ENCODE measurements around the gene NPTX1.

The NPTX1 gene, protein sequence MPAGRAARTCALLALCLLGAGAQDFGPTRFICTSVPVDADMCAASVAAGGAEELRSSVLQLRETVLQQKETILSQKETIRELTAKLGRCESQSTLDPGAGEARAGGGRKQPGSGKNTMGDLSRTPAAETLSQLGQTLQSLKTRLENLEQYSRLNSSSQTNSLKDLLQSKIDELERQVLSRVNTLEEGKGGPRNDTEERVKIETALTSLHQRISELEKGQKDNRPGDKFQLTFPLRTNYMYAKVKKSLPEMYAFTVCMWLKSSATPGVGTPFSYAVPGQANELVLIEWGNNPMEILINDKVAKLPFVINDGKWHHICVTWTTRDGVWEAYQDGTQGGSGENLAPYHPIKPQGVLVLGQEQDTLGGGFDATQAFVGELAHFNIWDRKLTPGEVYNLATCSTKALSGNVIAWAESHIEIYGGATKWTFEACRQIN

DNA sequence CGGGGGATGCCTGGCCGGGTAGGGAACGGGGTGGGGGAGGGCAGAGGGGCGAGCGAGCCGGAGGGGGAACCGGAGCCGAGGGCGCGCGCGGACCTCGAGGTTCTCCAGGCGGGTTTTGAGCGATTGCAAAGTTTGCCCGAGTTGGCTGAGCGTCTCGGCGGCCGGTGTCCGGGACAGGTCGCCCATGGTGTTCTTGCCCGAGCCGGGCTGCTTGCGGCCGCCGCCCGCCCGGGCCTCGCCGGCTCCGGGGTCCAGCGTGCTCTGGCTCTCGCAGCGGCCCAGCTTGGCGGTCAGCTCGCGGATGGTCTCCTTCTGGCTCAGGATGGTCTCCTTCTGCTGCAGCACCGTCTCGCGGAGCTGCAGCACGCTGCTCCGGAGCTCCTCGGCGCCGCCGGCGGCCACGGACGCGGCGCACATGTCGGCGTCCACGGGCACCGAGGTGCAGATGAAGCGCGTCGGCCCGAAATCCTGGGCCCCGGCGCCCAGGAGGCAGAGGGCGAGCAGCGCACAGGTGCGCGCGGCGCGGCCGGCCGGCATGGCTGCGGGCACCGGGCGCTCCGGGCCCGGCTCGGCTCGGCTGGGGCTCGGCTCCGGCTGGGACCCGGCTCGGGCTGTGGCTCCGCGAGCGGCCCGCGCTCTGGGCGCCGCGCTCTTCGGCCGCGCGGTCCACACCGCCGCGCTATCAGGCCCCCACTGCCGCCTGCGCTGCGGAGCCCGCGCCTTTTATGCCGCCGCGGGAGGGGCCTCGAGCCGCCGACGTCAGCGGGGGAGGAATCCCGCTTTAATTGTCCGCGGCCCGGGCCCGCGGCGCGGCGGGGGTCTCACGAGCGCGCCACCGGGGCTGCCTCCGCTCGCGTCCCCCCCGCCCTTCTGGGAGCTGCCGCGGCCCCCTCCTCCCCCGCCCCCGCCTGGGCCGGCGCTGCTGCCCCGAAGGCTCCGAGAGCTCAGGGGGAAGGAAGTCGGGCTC lies at the start of gene NPTX1:
TSS of gene NPTX1 (minus strand) at position 698 of the 967 bp plus-strand sequence. CDS start at position 537, 161 bp downstream.
- TF ChIP-seq POLR2A (IDR thresholded peaks at IDR 0.05; ENCODE audit: extremely low read depth, insufficient read length) (no peak), MYC (IDR thresholded peaks at IDR 0.05; ENCODE audit: low read depth, low read length) (no peak)
- TF ChIP-seq, protein P1, sequence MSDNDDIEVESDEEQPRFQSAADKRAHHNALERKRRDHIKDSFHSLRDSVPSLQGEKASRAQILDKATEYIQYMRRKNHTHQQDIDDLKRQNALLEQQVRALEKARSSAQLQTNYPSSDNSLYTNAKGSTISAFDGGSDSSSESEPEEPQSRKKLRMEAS (IDR thresholded peaks at IDR 0.05; ENCODE audit: low read depth, low read length): no peak
- TF ChIP-seq, protein P2, sequence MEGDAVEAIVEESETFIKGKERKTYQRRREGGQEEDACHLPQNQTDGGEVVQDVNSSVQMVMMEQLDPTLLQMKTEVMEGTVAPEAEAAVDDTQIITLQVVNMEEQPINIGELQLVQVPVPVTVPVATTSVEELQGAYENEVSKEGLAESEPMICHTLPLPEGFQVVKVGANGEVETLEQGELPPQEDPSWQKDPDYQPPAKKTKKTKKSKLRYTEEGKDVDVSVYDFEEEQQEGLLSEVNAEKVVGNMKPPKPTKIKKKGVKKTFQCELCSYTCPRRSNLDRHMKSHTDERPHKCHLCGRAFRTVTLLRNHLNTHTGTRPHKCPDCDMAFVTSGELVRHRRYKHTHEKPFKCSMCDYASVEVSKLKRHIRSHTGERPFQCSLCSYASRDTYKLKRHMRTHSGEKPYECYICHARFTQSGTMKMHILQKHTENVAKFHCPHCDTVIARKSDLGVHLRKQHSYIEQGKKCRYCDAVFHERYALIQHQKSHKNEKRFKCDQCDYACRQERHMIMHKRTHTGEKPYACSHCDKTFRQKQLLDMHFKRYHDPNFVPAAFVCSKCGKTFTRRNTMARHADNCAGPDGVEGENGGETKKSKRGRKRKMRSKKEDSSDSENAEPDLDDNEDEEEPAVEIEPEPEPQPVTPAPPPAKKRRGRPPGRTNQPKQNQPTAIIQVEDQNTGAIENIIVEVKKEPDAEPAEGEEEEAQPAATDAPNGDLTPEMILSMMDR (IDR thresholded peaks at IDR 0.05; ENCODE audit: low read depth, low read length): no peak
- H3K4me3 ChIP-seq (ENCODE audit: low read depth, low read length): no peak within 1 kb of the TSS
- no peak for DNase-seq (ENCODE audit: low read depth)

DNA sequence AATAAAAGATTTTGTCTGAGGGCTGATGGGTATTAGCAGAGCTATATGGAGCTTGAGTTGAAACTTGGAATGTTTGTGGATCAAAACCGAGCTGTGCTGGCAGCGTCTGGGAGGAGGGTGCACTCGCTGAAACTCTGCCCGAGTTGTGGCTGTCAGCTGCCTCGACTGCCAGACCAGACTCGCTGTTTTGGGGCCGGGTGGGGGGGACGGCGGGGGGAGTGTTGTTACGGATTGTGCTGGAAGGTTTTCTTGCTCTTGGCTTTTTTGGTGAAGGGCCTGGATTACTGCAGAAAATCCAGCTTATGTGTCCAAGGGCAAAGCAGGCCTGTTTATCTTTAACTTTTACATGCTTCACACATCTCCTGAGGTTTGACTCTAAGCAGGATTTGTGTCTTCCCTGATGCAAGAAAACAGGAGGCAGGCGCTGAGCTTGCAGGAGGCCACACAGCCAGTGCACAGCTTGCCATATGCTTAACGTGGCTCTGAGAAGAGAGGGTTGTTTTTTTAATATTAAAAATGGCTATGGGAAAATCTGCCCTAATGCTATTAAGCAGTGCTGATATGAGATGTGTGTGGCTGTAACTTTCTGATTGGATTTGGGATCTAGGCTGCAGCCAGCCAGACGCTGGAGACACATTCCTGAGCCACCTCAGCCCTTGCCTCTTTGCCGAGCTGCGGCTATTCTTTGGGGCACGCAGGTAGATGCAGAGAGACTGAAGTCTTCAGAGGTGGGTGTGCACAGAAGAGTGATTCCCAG lies 47.7 kb upstream of the NPTX1 start:
- TF ChIP-seq, protein P1 (IDR thresholded peaks at IDR 0.05; ENCODE audit: low read depth, low read length): no peak
- TF ChIP-seq, protein P2 (IDR thresholded peaks at IDR 0.05; ENCODE audit: low read depth, low read length): no peak
- TF ChIP-seq MYC (IDR thresholded peaks at IDR 0.05; ENCODE audit: low read depth, low read length): no peak
- TF ChIP-seq POLR2A (IDR thresholded peaks at IDR 0.05; ENCODE audit: extremely low read depth, insufficient read length): no peak
- no peak overlapping the region for H3K4me3 ChIP-seq (ENCODE audit: low read depth, low read length)
- no peak for DNase-seq (ENCODE audit: low read depth)

DNA sequence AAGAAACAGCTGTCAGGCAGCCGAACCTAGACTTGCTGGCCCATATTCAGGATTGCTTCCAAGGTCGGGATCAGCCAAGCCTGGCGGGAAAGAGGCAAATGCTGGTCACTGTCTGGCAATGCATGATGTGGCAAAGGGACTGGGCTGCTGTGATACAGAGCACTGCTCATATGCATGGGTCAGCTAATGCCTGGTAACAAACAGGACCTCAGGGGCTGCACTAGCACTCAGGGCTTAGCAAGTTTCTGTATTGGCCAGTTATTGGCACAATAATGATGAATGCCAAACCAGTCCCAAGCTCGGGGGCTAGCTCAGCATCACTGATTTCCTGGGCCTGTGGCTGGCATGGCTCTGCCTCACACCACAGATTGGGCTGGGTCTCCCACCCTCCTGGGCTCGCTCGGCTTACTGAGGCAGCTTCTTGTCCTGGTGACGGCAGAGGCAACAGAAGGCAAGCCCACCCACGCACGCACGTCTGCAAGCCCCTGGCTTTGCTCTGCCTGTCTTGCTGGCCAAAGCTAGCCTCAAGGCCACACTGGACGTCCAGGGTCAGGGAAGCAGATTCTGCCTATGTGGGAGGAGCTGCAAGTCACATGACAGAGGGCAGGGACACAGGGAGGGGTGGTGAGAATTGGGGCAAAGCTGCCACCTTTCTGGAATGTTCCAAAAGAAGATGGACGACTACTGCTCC lies 46.8 kb upstream of the NPTX1 start:
- DNase-seq (ENCODE audit: low read depth): no peak
- TF ChIP-seq MYC (IDR thresholded peaks at IDR 0.05; ENCODE audit: low read depth, low read length) (no peak), POLR2A (IDR thresholded peaks at IDR 0.05; ENCODE audit: extremely low read depth, insufficient read length) (no peak)
- TF ChIP-seq, protein P2 (IDR thresholded peaks at IDR 0.05; ENCODE audit: low read depth, low read length): no peak
- TF ChIP-seq, protein P1 (IDR thresholded peaks at IDR 0.05; ENCODE audit: low read depth, low read length): no peak
- H3K4me3 ChIP-seq (ENCODE audit: low read depth, low read length): no peak overlapping the region

DNA sequence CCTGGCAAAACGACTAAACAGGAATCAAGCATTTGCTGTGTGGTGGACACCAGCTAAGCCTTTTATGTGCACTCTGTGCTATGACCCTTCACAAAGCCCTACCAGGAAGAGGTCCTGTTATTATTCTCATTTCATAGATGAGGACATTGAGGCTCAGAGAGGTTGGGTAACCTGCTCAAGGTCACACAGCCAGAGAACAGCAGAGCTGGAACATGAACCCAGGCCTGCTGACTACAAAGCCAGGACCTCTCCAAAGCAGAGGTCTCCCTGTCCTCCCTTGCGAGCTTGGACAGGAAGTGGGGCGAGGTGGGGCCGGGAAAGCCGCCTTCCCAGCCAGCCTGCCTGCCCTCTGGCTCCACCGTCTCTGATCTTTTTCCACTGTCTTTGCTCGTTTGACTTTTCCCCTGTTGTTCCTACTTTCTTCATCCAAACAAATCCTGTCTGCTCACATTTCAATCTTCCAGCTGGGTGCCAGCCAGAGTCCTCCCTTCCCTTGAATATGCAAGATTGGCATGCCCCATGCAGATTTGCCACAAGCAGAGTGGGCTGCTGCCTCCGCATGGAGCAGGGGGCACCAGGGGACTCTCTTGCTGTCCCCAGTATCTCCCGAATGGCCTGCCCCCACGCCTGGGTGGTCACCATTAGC lies 44.5 kb upstream of the NPTX1 start:
- DNase-seq (ENCODE audit: low read depth): no peak
- TF ChIP-seq, protein P1 (IDR thresholded peaks at IDR 0.05; ENCODE audit: low read depth, low read length): no peak
- no peak for TF ChIP-seq POLR2A (IDR thresholded peaks at IDR 0.05; ENCODE audit: extremely low read depth, insufficient read length)
- no peak for TF ChIP-seq MYC (IDR thresholded peaks at IDR 0.05; ENCODE audit: low read depth, low read length)
- TF ChIP-seq, protein P2 (IDR thresholded peaks at IDR 0.05; ENCODE audit: low read depth, low read length): no peak
- H3K4me3 ChIP-seq (ENCODE audit: low read depth, low read length): no peak overlapping the region
